GM12801 (cell line): ENCODE data around the gene ABCD4.

Experiments
- TF ChIP-seq, protein P1 (sequence below): IDR thresholded peaks from one replicate; pipeline ENCODE4 v1.5.1; 2011; ENCODE audit warnings: control low read depth; ENCODE audit not compliant: insufficient read length; ENCODE audit errors: extremely low read depth

The ABCD4 gene

DNA sequence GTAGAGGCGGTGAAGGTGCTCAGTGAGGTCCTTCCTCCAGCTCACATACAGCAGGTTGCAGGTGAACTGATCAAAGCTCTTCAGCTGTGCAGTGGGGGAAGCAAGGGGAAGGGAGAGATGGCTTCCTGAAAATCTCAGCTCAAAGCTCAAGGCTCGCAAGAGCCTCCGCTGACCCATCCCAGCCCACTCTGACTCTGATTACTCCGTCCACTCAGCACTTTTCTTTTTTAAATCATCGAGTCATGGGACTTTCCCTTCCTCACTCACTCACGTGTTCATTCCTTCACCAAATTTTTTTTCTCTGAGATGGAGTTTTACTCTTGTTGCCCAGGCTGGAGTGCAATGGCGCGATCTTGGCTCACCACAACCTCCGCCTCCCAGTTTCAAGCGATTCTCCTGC lies 4.7 kb downstream of the ABCD4 start:
- TF ChIP-seq, protein P1, sequence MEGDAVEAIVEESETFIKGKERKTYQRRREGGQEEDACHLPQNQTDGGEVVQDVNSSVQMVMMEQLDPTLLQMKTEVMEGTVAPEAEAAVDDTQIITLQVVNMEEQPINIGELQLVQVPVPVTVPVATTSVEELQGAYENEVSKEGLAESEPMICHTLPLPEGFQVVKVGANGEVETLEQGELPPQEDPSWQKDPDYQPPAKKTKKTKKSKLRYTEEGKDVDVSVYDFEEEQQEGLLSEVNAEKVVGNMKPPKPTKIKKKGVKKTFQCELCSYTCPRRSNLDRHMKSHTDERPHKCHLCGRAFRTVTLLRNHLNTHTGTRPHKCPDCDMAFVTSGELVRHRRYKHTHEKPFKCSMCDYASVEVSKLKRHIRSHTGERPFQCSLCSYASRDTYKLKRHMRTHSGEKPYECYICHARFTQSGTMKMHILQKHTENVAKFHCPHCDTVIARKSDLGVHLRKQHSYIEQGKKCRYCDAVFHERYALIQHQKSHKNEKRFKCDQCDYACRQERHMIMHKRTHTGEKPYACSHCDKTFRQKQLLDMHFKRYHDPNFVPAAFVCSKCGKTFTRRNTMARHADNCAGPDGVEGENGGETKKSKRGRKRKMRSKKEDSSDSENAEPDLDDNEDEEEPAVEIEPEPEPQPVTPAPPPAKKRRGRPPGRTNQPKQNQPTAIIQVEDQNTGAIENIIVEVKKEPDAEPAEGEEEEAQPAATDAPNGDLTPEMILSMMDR, result no peak

DNA sequence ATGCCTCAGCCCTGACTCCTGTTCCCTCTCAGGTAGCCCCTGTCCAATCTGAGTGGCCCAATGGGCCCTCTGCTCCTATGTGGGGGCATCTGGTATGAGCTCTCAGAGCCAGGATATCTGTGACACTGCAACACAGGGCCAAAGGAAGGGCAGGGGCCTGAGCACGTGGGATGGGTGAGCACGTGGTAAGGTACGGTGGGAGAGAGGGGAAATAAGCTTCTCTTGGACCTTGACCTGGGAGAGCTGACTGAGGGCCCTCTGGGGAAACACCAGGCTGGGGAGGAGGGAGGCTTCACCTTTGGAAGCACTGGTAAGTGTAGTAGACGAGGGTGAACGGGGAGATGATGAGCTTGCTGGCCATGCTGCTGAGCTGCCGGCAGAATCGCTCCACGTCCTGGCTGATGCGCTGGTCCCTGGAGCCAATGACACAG lies 6.7 kb downstream of the ABCD4 start:
- TF ChIP-seq, protein P1, result no peak

DNA sequence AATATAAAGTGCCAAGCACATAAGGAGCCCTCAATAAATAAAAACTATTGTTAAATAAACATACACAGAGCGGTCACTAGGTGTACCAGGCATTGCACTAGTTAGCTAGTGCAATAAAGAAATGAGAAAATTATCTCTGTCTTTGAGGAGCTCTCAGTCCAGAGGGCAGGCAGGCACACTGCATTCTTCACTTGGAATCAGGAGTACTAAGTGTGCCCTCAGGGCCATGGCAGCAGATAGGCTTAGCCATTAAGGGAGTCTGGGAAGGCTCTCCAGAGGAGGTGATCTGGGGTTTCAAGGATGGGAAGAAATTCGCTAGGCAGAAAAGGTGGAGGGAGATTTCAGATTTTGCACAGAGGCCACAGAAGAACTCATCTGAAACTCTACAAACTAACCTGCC lies 9.1 kb downstream of the ABCD4 start:
- TF ChIP-seq, protein P1, result no peak

DNA sequence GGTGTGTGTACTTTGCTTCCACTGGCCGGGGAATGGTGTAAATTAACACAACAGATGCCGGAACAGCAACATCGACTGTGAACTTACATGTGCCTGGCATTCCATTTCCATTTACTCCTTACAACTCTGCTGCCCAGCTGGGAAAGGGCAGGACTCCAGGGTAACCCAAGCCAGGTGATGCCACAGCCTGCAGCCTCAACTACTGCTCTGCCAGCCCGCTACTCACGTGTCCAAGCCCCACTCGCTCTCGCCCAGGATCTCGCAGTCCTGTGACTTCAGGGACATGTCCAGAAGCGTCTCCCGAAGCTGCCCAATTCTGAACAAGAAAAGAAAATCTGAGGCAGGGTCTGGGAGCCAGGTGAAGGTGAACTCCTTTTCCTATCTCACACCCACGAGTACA lies 10.7 kb downstream of the ABCD4 start:
- TF ChIP-seq, protein P1, result no peak

DNA sequence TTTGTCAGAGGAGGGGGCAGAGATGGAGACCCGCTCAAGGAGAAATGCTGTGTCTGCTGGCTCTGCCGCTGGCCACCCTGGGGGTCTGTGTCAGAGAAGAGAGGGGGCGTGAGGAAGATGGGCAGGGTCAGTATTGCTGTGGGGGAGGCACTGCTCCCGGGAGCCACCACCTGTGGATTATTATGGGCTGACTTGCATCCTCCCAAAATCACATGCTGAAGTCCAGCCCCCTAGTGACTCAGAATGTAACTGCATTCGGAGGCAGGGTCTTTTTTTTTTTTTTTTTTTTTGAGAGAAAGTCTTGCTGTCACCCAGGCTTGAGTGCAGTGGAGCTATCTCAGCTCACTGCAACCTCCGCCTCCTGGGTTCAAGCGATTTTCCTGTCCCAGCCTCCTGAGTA lies 12.3 kb downstream of the ABCD4 start:
- TF ChIP-seq, protein P1, result no peak

DNA sequence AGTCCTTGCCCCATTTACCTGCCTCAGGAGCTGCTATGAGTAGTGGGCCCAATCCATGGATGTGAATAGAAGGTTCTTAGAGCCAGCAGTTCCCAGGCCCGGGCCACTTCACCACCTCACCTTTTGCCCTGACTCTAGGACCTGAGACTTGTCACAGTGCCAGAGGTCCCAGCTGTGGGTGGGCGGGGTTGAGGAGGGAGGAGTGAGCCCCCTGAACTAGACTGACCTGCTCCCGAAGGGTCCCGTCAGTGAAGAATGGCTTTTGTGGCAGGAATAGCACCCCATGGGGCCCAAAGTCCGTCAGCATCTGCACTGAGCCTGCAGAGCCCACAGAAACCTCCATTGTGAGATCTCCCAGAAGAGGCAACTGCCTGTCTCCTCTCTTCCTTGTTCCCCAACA lies 12.9 kb downstream of the ABCD4 start:
- TF ChIP-seq, protein P1, result no peak

DNA sequence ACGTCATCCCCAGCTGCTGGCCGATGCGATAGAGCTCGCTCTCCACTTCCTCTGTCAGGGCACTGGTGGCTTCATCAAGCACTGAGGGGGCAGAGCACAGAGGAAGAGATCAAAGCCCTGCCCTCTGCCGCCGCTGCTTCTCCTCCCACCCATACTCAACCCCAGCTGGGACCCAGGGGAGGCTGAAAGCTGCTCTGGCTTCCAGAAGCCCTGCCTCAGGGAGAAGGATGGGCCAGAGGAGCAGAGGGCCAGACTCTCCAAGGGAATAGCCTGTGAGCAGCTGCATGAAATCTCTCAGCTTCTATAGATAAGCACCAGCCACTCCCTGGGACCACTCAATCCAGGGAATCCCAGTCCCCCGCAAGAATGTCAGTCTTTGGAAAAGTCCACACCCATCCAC lies 16.0 kb downstream of the ABCD4 start:
- TF ChIP-seq, protein P1, result no peak

DNA sequence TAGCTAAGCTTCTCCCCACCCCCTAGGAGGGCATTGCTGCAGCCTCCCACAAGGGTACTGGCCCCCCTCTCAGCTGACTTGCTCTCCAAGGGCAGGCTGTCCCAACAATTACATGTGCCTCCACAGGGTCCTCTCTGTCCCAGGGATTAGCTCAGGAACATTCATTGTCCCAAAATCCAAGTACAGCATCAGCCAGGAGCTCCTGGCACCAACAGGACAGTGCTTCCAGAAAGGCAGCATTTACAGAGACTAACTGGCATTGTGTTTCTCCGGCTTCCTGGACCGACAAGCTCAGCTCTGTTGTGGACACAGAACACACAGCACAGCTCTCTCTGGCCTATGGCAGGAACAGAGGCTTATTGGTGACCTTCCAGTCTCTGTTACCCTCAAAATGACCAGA lies 21.7 kb downstream of the ABCD4 start:
- TF ChIP-seq, protein P1, result no peak
